GM12878 (cell line): ENCODE measurements around the gene MYO3B. TPM values are rescaled to one million over a fixed set of nuclear protein-coding genes. Genes with fewer than 3 reads are reported as not detected.

Experiments
- ATAC-seq: fragments of 200-7000 bp; cut with Tn5 transposase; 3 replicates; pipeline ENCODE4 v1.9.1; 2020; ENCODE audit warnings: mild to moderate bottlenecking, moderate library complexity
- BruUV-seq: library from RNA; stranded (reverse); fragments of 400-500 nt; replicated peaks from 2 replicates; lab custom pipeline; 2021; lab: Mats Ljungman, UMichigan
- CTCF ChIA-PET: fragments of 300-600 bp; sonication (Branson Sonifier 250); formaldehyde crosslinking; extraction: SDS; loops from one replicate; lab custom pipeline; 2021; ENCODE audit warnings: inconsistent platforms; lab: Yijun Ruan, JAX
- POLR2A ChIA-PET: fragments of 350-600 bp; formaldehyde crosslinking; extraction: SDS; loops from one replicate; lab custom pipeline; 2021; ENCODE audit warnings: inconsistent platforms; lab: Charles Lee
- RAD21 ChIA-PET: fragments of 300-600 bp; sonication (Branson Sonifier 250); formaldehyde crosslinking; loops from one replicate; lab custom pipeline; 2023; ENCODE audit warnings: antibody characterized with exemption; ENCODE audit not compliant: unreplicated experiment; lab: Charles Lee
- SMC1A ChIA-PET: fragments of 300-600 bp; sonication (Branson Sonifier 250); formaldehyde crosslinking; loops from one replicate; lab custom pipeline; 2023; ENCODE audit not compliant: unreplicated experiment, uncharacterized antibody; lab: Charles Lee
- DNase-seq: peaks from one replicate; pipeline ENCODE4 v3.0.0-alpha.2; 2011; ENCODE audit warnings: low read depth, low spot score
- FAIRE-seq: peaks from 3 replicates; lab custom pipeline; 2011; peaks lifted over from hg19 to GRCh38; lab: Jason Lieb, UNC
- H2AFZ ChIP-seq: 2 replicates; pipeline ENCODE4 v1.6.0; 2011; ENCODE audit warnings: low read depth, low read length, control low read depth; ENCODE audit not compliant: control insufficient read depth
- H3K27ac ChIP-seq: 2 replicates; pipeline ENCODE4 v1.5.1; 2011; ENCODE audit warnings: control low read depth; ENCODE audit not compliant: control insufficient read depth, insufficient read depth
- H3K27me3 ChIP-seq, 2 experiments: replicated peaks in 1 of 2; 2 replicates each; pipeline versions ENCODE4 v1.6.0 to v1.6.1; 2011; ENCODE audit warnings: low read length in 1 of 2; ENCODE audit not compliant: control insufficient read depth in 2 of 2, insufficient read depth in 2 of 2
- H3K36me3 ChIP-seq, 2 experiments: 2 replicates each; pipeline ENCODE4 v1.5.1; 2011; ENCODE audit warnings: low read length in 1 of 2; ENCODE audit not compliant: control insufficient read depth in 2 of 2, insufficient read depth in 2 of 2
- H3K4me1 ChIP-seq: 2 replicates; pipeline ENCODE4 v1.6.1; 2011; ENCODE audit warnings: mild to moderate bottlenecking, low read length, moderate library complexity, mixed read lengths; ENCODE audit not compliant: control insufficient read depth, insufficient read depth
- H3K4me2 ChIP-seq: 2 replicates; pipeline ENCODE4 v1.6.0; 2011; ENCODE audit warnings: control low read depth; ENCODE audit not compliant: control insufficient read depth, insufficient read depth
- H3K4me3 ChIP-seq: fragments of 200-600 bp; sonication (generic); 2 replicates; pipeline ENCODE4 v1.5.1; 2016
- H3K79me2 ChIP-seq: 2 replicates; pipeline ENCODE4 v1.6.0; 2011; ENCODE audit warnings: low read length; ENCODE audit not compliant: control insufficient read depth, insufficient read depth
- H3K9ac ChIP-seq: 2 replicates; pipeline ENCODE4 v1.8.0; 2011; ENCODE audit warnings: low read length, control low read depth, mixed read lengths; ENCODE audit not compliant: control insufficient read depth, insufficient read depth
- H3K9me3 ChIP-seq: replicated peaks from 3 replicates; pipeline ENCODE4 v1.5.1; 2011; ENCODE audit warnings: mild to moderate bottlenecking, low read length; ENCODE audit not compliant: control insufficient read depth, insufficient read depth
- H4K20me1 ChIP-seq: 2 replicates; pipeline ENCODE4 v1.6.0; 2011; ENCODE audit not compliant: control insufficient read depth, insufficient read depth
- E4F1 ChIP-seq: fragments of 450-650 bp; IDR thresholded peaks from 2 replicates; pipeline ENCODE4 v1.6.1; 2018; ENCODE audit warnings: borderline replicate concordance, mild to moderate bottlenecking; ENCODE audit not compliant: partially characterized antibody
- HDGF ChIP-seq: fragments of 450-650 bp; IDR thresholded peaks from 2 replicates; pipeline ENCODE4 v1.6.1; 2016; ENCODE audit warnings: antibody characterized with exemption
- NFXL1 ChIP-seq: fragments of 450-650 bp; IDR thresholded peaks from 2 replicates; pipeline ENCODE4 v1.6.1; 2017; ENCODE audit warnings: antibody characterized with exemption, mild to moderate bottlenecking, borderline replicate concordance
- PRDM15 ChIP-seq: fragments of 450-650 bp; formaldehyde crosslinking; IDR thresholded peaks from 2 replicates; pipeline ENCODE4 v1.4.0; 2020; ENCODE audit warnings: mild to moderate bottlenecking, moderate library complexity
- SKIL ChIP-seq: fragments of 450-650 bp; IDR thresholded peaks from 2 replicates; pipeline ENCODE4 v1.6.1; 2017; ENCODE audit warnings: mild to moderate bottlenecking, low read depth, inconsistent platforms; ENCODE audit not compliant: poor library complexity, severe bottlenecking
- ZBED1 ChIP-seq: IDR thresholded peaks from 2 replicates; pipeline ENCODE4 v1.6.1; 2016; ENCODE audit warnings: borderline replicate concordance
- WGBS: methylation state at CpG from one replicate; pipeline ENCODE4 v1.1.6; 2016; ENCODE audit warnings: low lambda C conversion rate; ENCODE audit not compliant: insufficient replicate concordance, insufficient coverage; ENCODE audit errors: missing lambda C conversion rate; 5-methylcytosine and 5-hydroxymethylcytosine counted together
- in situ Hi-C: fragments of 300-500 bp; cut with MboI; formaldehyde crosslinking; loops from 9 replicates; pipeline ENCODE4 v1.14.3; 2018; ENCODE audit warnings: mixed read lengths
- intact Hi-C: fragments of 100-400 bp; cut with micrococcal nuclease; formaldehyde crosslinking; loops from one replicate; pipeline ENCODE4 v1.14.2; 2022; ENCODE audit not compliant: unreplicated experiment
- polyA plus RNA-seq, 11 experiments: library from polyadenylated mRNA; depleted of rRNA in 4 of 11; unstranded in 6 of 11; stranded (reverse) in 5 of 11; fragments of >200 nt; fragmentation: Nextera tagmentation in 4 of 11; fragmentation: Illumina TruSeq in 1 of 11; extraction: Ambion mirVana in 4 of 11; extraction: Trizol in 1 of 11; gene quantifications; 1 replicate in 1 of 11; 2 replicates in 10 of 11; pipeline versions ENCODE4 v1.2.1 to v1.2.3, GENCODE V29; 2011 to 2016; ENCODE audit warnings: inconsistent platforms in 2 of 11, missing spikeins in 2 of 11, low read depth in 1 of 11
- total RNA-seq, 4 experiments: library from RNA; depleted of rRNA in 3 of 4; stranded (reverse); fragments of >200 nt in 3 of 4; fragmentation: Illumina TruSeq in 1 of 4; extraction: Trizol in 1 of 4; gene quantifications; 2 replicates each; pipeline versions ENCODE4 v1.2.1 to v1.2.3, GENCODE V29; 2013 to 2021

MYO3B gene
- total and polyA plus RNA-seq, 10 of the 15 experiments (the other 5 are each of a cell fraction or from before 2014, with no cell fraction given), result 1.1 to 7.1 (median 2.1) TPM

- Histone ChIP-seq H3K27me3 (no peaks in the 10 kb centered on the region), H3K4me3 (no peak overlapping the region), H3K36me3 (no peaks in the 10 kb centered on the region), H4K20me1 (no peaks in the 10 kb centered on the region), H3K9ac (no peak overlapping the region), H3K27ac (no peak overlapping the region), H3K79me2 (no peaks in the 10 kb centered on the region), H3K4me1 (no peaks in the 10 kb centered on the region), H2AFZ (no peak overlapping the region), H3K9me3 (peaks cover 2% of the 10 kb centered on the region; the same call in 1 of the 3 replicates), H3K4me2 (no peak overlapping the region)
- in situ Hi-C loops (no loop called here), intact Hi-C loops (no loop called here)
- no peak for FAIRE-seq
- RAD21 ChIA-PET, result interaction anchor here (1.1 to 1.5 kb wide), 2 partner anchors 23 to 126 kb away, joined by 4 to 5 read pairs; no protein-coding TSS in a partner anchor
- CTCF ChIA-PET, result interaction anchor here (0.5 to 1.5 kb wide), 3 partner anchors 10 to 317 kb away, joined by 3 to 4 read pairs (median 3); no protein-coding TSS in a partner anchor
- ATAC-seq, result no peak
- 37% methylated on average over 7 of the region's 7 CpGs for WGBS
- TF ChIP-seq E4F1 (no peak), NFXL1 (no peak), SKIL (no peak), HDGF (no peak), PRDM15 (CRISPR knock-in tag) (no peak), ZBED1 (no peak)
- DNase-seq, result no peak
- SMC1A ChIA-PET, result interaction anchor here (0.8 to 2.7 kb wide), 7 partner anchors 9 to 119 kb away, joined by 3 to 9 read pairs (median 5); no protein-coding TSS in a partner anchor
- no TSS peak for BruUV-seq
- POLR2A ChIA-PET, result no interaction called here
Measured at GRCh38 chr2:170554278-170554955, 376.5 kb downstream of the MYO3B start.
